Stimulated activated CD8-positive, alpha-beta memory T cell treated with anti-CD3 and anti-CD28 coated beads, Interleukin-12 subunit alpha, Interleukin-12 subunit beta, amount 100 ng/mL, for 4 hours (primary cell): ENCODE measurements around the gene TM7SF2.
"Not testable (repeated sequence)": the region's sequence is repeated elsewhere in the genome, so short reads cannot be mapped to it uniquely, and the experiment has no call there.

Source experiments
- DNase-seq: peaks from one replicate; pipeline ENCODE4 v3.0.0-alpha.2; 2020; ENCODE audit warnings: low read depth

TM7SF2 gene

GRCh38 chr11:65130631-65131416, 19.2 kb downstream of the TM7SF2 start:
- no peak for DNase-seq

GRCh38 chr11:65131417-65131776, 19.7 kb downstream of the TM7SF2 start:
- DNase-seq = no peak

GRCh38 chr11:65131895-65132237, 20.2 kb downstream of the TM7SF2 start:
- DNase-seq = no peak

- DNase-seq = no peak
Observed at GRCh38 chr11:65132238-65132987, 20.7 kb downstream of the TM7SF2 start.

DNA sequence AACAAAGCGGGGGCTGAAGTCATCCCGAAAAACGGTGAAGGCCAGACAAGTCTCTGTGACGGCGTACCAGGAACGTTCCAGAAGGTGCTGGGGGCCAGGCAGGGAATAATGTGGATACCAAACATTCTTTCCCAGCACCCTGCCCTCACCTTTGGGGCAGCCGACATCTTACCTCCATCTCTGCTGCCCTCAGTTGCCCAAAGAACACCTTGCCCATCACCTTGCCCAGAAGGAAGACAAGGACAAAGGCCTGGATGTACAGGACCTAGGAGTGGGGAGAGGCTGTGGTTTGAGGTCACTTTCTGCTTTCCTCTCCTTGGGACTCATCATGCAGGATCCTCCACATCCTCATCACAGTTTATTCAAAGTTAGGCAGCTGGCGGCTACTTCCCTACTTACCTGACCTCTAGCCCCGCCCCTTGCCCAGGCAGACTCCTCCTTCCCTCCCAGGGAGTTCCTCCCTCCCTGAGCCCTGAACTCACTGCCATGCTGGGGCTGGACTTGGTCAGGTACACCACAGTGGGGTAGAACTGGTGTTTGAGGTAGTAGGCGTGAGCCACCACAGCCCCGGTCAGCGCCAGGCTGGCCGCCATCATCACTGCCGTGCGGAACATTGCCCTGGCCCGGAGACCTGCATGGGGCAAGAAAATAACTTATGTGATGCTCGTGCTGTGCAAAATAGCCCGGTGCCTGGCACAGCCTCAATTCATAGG, 21.5 kb downstream of the TM7SF2 start:
- no peak for DNase-seq

DNA sequence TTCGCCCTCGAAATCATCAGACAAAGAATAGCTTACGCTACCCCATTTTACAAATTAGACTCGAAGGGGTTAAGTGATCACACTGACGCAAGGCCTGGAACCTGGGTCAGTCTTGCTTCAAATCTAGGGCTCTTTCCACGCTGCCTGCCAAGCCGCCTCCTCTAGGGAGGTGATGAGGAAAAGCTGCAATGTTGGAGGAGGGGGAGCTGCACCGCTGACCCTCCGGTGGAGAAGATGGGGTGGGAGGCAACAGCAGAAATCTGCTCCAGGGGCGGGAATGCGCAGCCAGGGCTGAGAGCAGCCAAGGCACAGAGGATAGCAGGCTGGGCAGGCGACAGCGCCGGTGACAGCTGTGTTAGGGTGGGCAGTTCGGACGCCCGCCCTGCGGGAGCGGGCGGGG, 22.1 kb downstream of the TM7SF2 start:
- DNase-seq = no peak

- peak; percentile 87 for DNase-seq
Observed at GRCh38 chr11:65134240-65134951, 22.7 kb downstream of the TM7SF2 start, which contains the start of gene SYVN1. SYVN1 (minus strand) TSS chr11:65134519; CDS start chr11:65133601, 918 bp downstream.

- DNase-seq = peak; percentile 69
Observed at GRCh38 chr11:65134952-65135632, 23.4 kb downstream of the TM7SF2 start.

DNA sequence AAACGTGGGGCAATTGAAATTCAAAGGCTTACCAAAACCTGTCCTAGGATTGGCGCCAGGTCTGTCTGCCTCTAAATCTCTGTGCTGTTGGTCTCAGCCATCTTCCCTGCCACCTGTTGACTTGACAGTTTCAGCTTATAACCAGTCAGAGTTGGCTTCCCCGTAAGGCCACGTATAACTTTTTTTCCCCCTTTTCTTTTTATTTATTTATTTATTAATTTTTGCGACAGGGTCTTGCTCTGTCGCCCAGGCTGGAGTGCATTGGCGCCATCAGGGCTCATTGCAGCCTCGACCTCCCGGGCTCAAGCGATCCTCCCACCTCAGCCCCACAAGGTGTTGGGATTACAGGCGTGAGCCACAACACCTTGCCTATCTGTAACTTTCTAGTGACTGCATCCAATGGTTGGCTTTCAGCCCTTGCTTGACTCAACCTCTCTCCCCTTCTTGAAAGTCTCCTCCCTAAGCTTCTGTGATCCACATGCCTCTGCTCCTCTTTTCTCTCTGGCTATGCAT, 24.0 kb downstream of the TM7SF2 start:
- DNase-seq = no peak

DNA sequence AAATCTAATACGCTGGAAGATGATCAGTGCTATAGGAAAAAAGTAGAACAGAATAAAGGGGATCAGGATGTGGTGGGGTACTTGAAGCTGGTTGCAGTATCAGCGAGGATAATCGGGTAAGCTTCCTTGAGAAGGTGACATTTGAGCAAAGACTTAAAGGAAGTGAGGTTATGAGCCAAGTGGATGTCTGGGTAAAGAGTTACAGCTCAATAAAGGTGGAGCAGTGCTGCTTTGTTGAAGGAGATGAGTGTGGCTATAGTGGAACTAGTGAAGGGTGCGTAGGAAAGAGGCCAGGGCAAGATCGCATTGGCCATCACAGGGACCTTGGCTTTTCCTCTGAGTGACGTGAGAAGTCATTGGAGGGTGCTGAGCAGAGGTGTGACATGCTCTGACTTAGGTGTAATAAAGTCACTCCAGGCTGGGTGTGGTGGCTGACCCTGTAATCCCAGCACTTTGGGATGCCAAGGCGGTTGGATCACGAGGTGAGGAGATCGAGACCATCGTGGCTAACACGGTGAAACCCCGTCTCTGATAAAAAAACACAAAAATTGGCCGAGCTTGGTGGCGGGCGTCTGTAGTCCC, 24.9 kb downstream of the TM7SF2 start:
- DNase-seq = no peak

DNA sequence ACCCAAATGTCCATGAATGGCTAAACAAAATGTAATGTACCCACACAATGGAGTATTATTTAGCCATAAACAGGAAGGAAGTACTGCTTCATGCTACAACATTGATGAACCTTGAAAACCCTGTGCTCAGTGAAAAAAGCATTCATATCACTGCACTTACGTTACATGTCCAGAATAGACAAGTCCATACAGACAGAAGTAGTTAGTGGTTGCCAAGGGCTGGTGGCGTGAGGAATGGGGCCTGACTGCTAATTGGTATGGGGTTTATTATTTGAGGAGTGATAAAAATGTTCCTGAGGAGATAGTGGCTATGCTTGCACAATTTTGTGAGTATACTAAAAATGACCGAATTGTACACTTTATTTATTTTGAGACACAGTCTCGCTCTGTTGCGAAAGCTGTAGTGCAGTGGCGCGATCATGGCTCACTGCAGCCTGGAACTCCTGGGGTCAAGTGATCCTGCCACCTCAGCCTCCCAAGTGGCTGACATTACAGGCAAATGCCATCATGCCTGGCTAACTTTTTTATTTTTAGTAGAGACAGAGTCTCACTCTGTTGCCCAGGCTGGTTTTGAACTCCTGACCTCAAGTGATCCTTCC, 30.3 kb downstream of the TM7SF2 start:
- no peak for DNase-seq

GRCh38 chr11:65147352-65148075, 35.8 kb downstream of the TM7SF2 start:
- no peak for DNase-seq

DNA sequence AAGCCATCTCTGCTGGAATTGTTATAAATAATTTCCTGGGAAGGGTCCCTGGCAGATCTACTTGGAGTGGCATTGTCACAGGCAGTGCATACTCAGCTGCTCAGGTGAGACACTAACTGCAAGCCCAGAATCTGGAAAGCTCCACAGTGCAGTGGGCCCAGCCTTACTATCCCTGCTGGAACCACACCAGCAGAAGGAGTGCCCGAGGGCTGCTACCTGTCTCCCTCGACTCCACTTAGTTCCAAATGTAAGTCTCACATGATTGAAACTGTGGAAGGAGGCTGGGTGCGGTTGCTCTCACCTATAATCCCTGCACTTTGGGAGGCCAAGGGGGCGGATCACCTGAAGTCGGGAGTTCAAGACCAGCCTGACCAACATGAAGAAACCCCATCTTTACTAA, 37.0 kb downstream of the TM7SF2 start:
- DNase-seq = no peak

- DNase-seq = not testable (repeated sequence)
Observed at GRCh38 chr11:65150131-65150508, 38.4 kb downstream of the TM7SF2 start.

DNA sequence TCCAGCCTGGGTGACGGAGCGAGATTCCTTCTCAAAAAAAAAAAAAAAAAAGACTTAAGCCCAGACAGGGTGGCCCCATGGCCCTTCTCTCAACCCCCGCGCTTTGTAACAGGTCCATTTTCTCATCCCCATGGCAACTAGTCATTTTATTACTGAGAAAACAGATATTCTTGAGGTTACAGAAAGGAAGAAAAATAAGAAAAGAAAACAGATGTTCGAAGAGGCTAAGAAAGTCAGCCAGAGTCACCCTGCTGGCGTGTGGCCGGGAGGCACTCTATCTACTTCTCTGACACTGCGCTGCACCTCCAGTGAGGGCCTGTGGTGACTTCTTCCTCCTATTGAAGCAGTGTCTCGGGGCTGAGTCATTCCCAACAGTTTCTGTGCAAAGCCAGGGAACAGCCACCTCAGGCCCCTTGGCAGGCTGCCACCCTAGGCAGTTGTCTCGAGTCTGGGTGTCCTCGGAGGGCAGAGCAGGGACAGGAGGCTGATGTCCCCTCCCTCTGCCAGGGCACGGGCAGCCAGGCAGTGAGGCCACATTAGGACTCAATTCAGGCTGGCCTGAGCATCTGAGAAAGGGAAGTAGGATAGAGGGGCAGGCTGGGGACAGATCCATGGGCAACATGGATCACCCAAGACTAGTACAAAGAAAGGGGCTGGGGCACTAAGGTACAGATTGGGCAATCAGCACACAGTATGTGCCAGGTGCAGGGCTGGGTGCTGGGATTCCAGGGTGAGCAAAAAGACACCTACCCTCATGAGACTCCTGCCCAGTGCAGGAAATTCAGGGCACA, 39.0 kb downstream of the TM7SF2 start:
- DNase-seq = no peak

DNA sequence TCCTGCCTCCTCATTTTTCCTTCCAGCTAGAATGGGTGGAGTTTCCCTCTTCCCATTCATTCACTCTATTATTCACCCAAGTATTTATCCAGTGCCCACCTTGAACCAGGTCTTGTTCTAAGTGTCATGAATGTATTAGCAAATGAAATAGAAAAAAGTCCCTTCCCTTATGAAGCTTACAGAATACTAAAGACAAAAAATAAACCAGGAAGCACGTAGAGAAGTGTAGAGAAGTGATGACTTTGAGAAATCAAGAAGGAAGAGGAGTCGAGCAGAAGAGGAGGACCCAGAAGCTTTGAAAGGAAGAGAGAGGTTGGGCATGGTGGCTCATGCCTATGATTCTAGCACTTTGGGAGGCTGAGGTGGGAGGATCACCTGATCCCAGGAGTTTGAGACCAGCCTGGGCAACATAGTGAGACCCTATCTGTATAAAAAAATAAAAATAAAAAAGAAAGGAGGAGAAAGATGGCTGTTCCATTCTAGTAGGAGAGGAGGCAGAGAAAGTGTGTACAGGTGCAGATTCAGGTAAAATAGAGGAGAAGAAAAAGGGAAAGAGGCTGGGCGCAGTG, 39.7 kb downstream of the TM7SF2 start:
- DNase-seq = no peak

GRCh38 chr11:65152122-65152521, 40.5 kb downstream of the TM7SF2 start:
- DNase-seq = no peak

DNA sequence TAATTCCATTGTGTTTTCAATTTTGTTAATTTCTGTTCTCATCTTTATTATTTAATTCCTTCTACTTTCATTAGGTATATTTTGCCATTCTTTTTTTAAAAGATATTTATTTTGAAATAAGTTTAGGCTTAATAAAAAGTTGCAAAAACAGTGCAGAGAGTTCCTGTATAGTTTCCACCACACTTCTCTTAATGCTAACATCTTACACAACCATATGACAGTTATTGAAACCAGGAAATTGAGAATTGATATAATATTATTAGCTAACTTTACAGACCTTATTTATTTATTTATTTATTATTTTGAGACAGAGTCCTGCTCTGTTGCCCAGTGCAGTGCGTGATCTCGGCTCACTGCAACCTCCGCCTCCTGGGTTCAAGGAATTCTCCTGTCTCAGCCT, 44.6 kb downstream of the TM7SF2 start:
- no peak for DNase-seq

- no peak for DNase-seq
Observed at GRCh38 chr11:65156926-65157325, 45.3 kb downstream of the TM7SF2 start.
